GM12878 (cell line): ENCODE measurements around the gene MTO1. TPM values are rescaled to one million over a fixed set of nuclear protein-coding genes. Genes with fewer than 3 reads are reported as not detected.

Source experiments
- BHLHE40 ChIP-seq, 2 experiments: fragments of 450-650 bp in 1 of 2; IDR thresholded peaks; 2 replicates each; pipeline ENCODE4 v1.6.1; 2011 to 2017; ENCODE audit warnings: low read depth in 2 of 2, borderline replicate concordance in 1 of 2, improper control_type of control experiment in 1 of 2, low read length in 1 of 2, mild to moderate bottlenecking in 1 of 2
- BRCA1 ChIP-seq: IDR thresholded peaks from 2 replicates; pipeline ENCODE4 v1.6.1; 2011; ENCODE audit warnings: low read depth, low read length, improper control_type of control experiment
- CHD1 ChIP-seq: IDR thresholded peaks from 2 replicates; pipeline ENCODE4 v1.6.1; 2012; ENCODE audit warnings: low read depth, low read length, improper control_type of control experiment
- CHD2 ChIP-seq: IDR thresholded peaks from 2 replicates; pipeline ENCODE4 v1.6.1; 2011; ENCODE audit warnings: low read depth, low read length, improper control_type of control experiment, borderline replicate concordance
- EP300 ChIP-seq, 2 experiments: fragments of 150-350 bp in 1 of 2; IDR thresholded peaks; 2 replicates each; pipeline ENCODE4 v1.6.1; 2011 to 2012; ENCODE audit warnings: low read depth in 2 of 2, low read length in 2 of 2, borderline replicate concordance in 1 of 2, improper control_type of control experiment in 1 of 2, inconsistent platforms in 1 of 2; ENCODE audit not compliant: control insufficient read depth in 1 of 2
- GABPA ChIP-seq: IDR thresholded peaks from 2 replicates; pipeline ENCODE4 v1.6.1; 2014; ENCODE audit warnings: antibody characterized with exemption, low read depth, mild to moderate bottlenecking, inconsistent platforms
- GATAD2B ChIP-seq: fragments of 450-650 bp; conservative IDR thresholded peaks from 2 replicates; pipeline ENCODE4 v1.6.1; 2017; ENCODE audit warnings: low read depth, mild to moderate bottlenecking, moderate library complexity
- LARP7 ChIP-seq: fragments of 450-650 bp; IDR thresholded peaks from 2 replicates; pipeline ENCODE4 v1.6.1; 2017; ENCODE audit warnings: mild to moderate bottlenecking
- MXI1 ChIP-seq: fragments of 150-350 bp; IDR thresholded peaks from 2 replicates; pipeline ENCODE4 v1.6.1; 2011; ENCODE audit warnings: low read depth, mild to moderate bottlenecking, inconsistent platforms, low read length, improper control_type of control experiment
- NFXL1 ChIP-seq: fragments of 450-650 bp; IDR thresholded peaks from 2 replicates; pipeline ENCODE4 v1.6.1; 2017; ENCODE audit warnings: antibody characterized with exemption, mild to moderate bottlenecking, borderline replicate concordance
- RCOR1 ChIP-seq: conservative IDR thresholded peaks from 2 replicates; pipeline ENCODE4 v1.6.1; 2012; ENCODE audit warnings: low read depth, low read length, improper control_type of control experiment
- SREBF2 ChIP-seq: IDR thresholded peaks from 2 replicates; pipeline ENCODE4 v1.6.1; 2012; ENCODE audit warnings: mild to moderate bottlenecking, low read length
- TAF1 ChIP-seq: IDR thresholded peaks from 2 replicates; pipeline ENCODE4 v1.6.1; 2011; ENCODE audit warnings: mild to moderate bottlenecking, low read depth, low read length, borderline replicate concordance
- TCF7 ChIP-seq: IDR thresholded peaks from 2 replicates; pipeline ENCODE4 v1.6.1; 2014; ENCODE audit warnings: antibody characterized with exemption, borderline replicate concordance
- ZBED1 ChIP-seq: IDR thresholded peaks from 2 replicates; pipeline ENCODE4 v1.6.1; 2016; ENCODE audit warnings: borderline replicate concordance
- ZNF384 ChIP-seq: IDR thresholded peaks from 2 replicates; pipeline ENCODE4 v1.6.1; 2012; ENCODE audit warnings: low read depth, mild to moderate bottlenecking, low read length, improper control_type of control experiment, borderline replicate concordance
- ZSCAN29 ChIP-seq: fragments of 450-650 bp; IDR thresholded peaks from 2 replicates; pipeline ENCODE4 v1.6.1; 2017; ENCODE audit warnings: mild to moderate bottlenecking, moderate library complexity
- polyA plus RNA-seq, 11 experiments: library from polyadenylated mRNA; depleted of rRNA in 4 of 11; unstranded in 6 of 11; stranded (reverse) in 5 of 11; fragments of >200 nt; fragmentation: Nextera tagmentation in 4 of 11; fragmentation: Illumina TruSeq in 1 of 11; extraction: Ambion mirVana in 4 of 11; extraction: Trizol in 1 of 11; gene quantifications; 1 replicate in 1 of 11; 2 replicates in 10 of 11; pipeline versions ENCODE4 v1.2.1 to v1.2.3, GENCODE V29; 2011 to 2016; ENCODE audit warnings: inconsistent platforms in 2 of 11, missing spikeins in 2 of 11, low read depth in 1 of 11
- total RNA-seq, 4 experiments: library from RNA; depleted of rRNA in 3 of 4; stranded (reverse); fragments of >200 nt in 3 of 4; fragmentation: Illumina TruSeq in 1 of 4; extraction: Trizol in 1 of 4; gene quantifications; 2 replicates each; pipeline versions ENCODE4 v1.2.1 to v1.2.3, GENCODE V29; 2013 to 2021
- TF ChIP-seq, protein P1 (sequence below): fragments of 450-650 bp; IDR thresholded peaks from 2 replicates; pipeline ENCODE4 v1.6.1; 2017; ENCODE audit warnings: low read depth, mild to moderate bottlenecking, moderate library complexity
- TF ChIP-seq, protein P2 (sequence below): fragments of 450-650 bp; IDR thresholded peaks from 2 replicates; pipeline ENCODE4 v1.6.1; 2016; ENCODE audit warnings: mild to moderate bottlenecking
- TF ChIP-seq, protein P3 (sequence below): fragments of 450-650 bp; IDR thresholded peaks from 2 replicates; pipeline ENCODE4 v1.6.1; 2016; ENCODE audit warnings: mild to moderate bottlenecking, moderate library complexity, borderline replicate concordance
- TF ChIP-seq, protein P4 (sequence below): IDR thresholded peaks from 2 replicates; pipeline ENCODE4 v1.6.1; 2012; ENCODE audit warnings: low read depth, low read length, improper control_type of control experiment

The MTO1 gene
- total and polyA plus RNA-seq, 10 of the 15 experiments (the other 5 are each of a cell fraction or from before 2014, with no cell fraction given), result 24.8 to 53.6 (median 33.1) TPM

DNA sequence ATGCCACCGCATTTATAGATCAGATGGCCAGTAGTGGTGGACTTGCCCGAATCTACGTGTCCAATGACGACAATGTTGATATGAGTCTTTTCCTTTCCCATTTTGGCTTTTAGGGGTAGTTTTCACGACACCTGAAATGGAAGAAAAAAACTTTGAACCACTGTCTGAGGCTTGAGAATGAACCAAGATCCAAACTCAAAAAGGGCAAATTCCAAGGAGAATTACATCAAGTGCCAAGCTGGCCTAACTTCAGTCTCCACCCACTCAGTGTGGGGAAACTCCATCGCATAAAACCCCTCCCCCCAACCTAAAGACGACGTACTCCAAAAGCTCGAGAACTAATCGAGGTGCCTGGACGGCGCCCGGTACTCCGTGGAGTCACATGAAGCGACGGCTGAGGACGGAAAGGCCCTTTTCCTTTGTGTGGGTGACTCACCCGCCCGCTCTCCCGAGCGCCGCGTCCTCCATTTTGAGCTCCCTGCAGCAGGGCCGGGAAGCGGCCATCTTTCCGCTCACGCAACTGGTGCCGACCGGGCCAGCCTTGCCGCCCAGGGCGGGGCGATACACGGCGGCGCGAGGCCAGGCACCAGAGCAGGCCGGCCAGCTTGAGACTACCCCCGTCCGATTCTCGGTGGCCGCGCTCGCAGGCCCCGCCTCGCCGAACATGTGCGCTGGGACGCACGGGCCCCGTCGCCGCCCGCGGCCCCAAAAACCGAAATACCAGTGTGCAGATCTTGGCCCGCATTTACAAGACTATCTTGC lies 58.6 kb downstream of the MTO1 start (continued):
- TF ChIP-seq, protein P1, sequence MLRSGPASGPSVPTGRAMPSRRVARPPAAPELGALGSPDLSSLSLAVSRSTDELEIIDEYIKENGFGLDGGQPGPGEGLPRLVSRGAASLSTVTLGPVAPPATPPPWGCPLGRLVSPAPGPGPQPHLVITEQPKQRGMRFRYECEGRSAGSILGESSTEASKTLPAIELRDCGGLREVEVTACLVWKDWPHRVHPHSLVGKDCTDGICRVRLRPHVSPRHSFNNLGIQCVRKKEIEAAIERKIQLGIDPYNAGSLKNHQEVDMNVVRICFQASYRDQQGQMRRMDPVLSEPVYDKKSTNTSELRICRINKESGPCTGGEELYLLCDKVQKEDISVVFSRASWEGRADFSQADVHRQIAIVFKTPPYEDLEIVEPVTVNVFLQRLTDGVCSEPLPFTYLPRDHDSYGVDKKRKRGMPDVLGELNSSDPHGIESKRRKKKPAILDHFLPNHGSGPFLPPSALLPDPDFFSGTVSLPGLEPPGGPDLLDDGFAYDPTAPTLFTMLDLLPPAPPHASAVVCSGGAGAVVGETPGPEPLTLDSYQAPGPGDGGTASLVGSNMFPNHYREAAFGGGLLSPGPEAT, result 0 out of 2 replicates have a peak, but pooled peaks have one; percentile 54
- TF ChIP-seq EP300 (IDR thresholded peaks at IDR 0.05; ENCODE audit: borderline replicate concordance in 1 of 2, control insufficient read depth in 1 of 2, low read depth in 2 of 2, low read length in 2 of 2), result no peak
- no peak for TF ChIP-seq ZNF384
- TF ChIP-seq TCF7, result no peak
- TF ChIP-seq, protein P2, sequence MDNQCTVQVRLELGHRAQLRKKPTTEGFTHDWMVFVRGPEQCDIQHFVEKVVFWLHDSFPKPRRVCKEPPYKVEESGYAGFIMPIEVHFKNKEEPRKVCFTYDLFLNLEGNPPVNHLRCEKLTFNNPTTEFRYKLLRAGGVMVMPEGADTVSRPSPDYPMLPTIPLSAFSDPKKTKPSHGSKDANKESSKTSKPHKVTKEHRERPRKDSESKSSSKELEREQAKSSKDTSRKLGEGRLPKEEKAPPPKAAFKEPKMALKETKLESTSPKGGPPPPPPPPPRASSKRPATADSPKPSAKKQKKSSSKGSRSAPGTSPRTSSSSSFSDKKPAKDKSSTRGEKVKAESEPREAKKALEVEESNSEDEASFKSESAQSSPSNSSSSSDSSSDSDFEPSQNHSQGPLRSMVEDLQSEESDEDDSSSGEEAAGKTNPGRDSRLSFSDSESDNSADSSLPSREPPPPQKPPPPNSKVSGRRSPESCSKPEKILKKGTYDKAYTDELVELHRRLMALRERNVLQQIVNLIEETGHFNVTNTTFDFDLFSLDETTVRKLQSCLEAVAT, result peak; percentile 32; the same call in 1 of the 2 replicates
- TF ChIP-seq ZSCAN29, result peak; percentile 99
- TF ChIP-seq, protein P3, sequence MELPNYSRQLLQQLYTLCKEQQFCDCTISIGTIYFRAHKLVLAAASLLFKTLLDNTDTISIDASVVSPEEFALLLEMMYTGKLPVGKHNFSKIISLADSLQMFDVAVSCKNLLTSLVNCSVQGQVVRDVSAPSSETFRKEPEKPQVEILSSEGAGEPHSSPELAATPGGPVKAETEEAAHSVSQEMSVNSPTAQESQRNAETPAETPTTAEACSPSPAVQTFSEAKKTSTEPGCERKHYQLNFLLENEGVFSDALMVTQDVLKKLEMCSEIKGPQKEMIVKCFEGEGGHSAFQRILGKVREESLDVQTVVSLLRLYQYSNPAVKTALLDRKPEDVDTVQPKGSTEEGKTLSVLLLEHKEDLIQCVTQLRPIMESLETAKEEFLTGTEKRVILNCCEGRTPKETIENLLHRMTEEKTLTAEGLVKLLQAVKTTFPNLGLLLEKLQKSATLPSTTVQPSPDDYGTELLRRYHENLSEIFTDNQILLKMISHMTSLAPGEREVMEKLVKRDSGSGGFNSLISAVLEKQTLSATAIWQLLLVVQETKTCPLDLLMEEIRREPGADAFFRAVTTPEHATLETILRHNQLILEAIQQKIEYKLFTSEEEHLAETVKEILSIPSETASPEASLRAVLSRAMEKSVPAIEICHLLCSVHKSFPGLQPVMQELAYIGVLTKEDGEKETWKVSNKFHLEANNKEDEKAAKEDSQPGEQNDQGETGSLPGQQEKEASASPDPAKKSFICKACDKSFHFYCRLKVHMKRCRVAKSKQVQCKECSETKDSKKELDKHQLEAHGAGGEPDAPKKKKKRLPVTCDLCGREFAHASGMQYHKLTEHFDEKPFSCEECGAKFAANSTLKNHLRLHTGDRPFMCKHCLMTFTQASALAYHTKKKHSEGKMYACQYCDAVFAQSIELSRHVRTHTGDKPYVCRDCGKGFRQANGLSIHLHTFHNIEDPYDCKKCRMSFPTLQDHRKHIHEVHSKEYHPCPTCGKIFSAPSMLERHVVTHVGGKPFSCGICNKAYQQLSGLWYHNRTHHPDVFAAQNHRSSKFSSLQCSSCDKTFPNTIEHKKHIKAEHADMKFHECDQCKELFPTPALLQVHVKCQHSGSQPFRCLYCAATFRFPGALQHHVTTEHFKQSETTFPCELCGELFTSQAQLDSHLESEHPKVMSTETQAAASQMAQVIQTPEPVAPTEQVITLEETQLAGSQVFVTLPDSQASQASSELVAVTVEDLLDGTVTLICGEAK, result no peak
- TF ChIP-seq, protein P4, sequence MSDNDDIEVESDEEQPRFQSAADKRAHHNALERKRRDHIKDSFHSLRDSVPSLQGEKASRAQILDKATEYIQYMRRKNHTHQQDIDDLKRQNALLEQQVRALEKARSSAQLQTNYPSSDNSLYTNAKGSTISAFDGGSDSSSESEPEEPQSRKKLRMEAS, result 0 out of 2 replicates have a peak, but pooled peaks have one; percentile 3
- 0 out of 2 replicates have a peak, but pooled peaks have one; percentile 3 for TF ChIP-seq GATAD2B
- TF ChIP-seq LARP7, result peak; percentile 90; the same call in 1 of the 2 replicates
- no peak for TF ChIP-seq MXI1
- TF ChIP-seq RCOR1, result no peak
- no peak for TF ChIP-seq SREBF2
- TF ChIP-seq GABPA, result no peak
- TF ChIP-seq TAF1, result peak; percentile 64; the same call in 1 of the 2 replicates
- TF ChIP-seq ZBED1, result peak; percentile 42; the same call in 1 of the 2 replicates
- no peak for TF ChIP-seq BRCA1
- TF ChIP-seq NFXL1, result no peak
- peak in 1 of 2 experiments; percentile 28; a peak in 1 of 4 replicates for TF ChIP-seq BHLHE40 (IDR thresholded peaks at IDR 0.05; ENCODE audit: borderline replicate concordance in 1 of 2, low read depth in 2 of 2, low read length in 1 of 2)
- TF ChIP-seq CHD1, result no peak
- TF ChIP-seq CHD2, result 0 out of 2 replicates have a peak, but pooled peaks have one; percentile 26
